Cardiac muscle cell (in vitro differentiated cells and primary cell): ENCODE results near the gene CEP89. TPM values are rescaled to one million over a fixed set of nuclear protein-coding genes. Genes with fewer than 3 reads are reported as not detected.
"Not testable (repeated sequence)": the region's sequence is repeated elsewhere in the genome, so short reads cannot be mapped to it uniquely, and the experiment has no call there.

ENCODE experiments used
- DNase-seq, 2 donors: peaks; one replicate each; pipeline versions ENCODE4 v3.0.0 to v3.0.0-alpha.2; 2010 to 2017; ENCODE audit warnings: low read depth in 1 of 2, low spot score in 1 of 2
- H3K27ac ChIP-seq: fragments of 200-600 bp; sonication (generic); 2 replicates; pipeline ENCODE4 v1.5.1; 2016
- H3K27me3 ChIP-seq: fragments of 200-600 bp; sonication (generic); 2 replicates; pipeline ENCODE4 v1.6.0; 2016; ENCODE audit warnings: control low read depth
- H3K36me3 ChIP-seq: fragments of 200-600 bp; sonication (generic); 2 replicates; pipeline ENCODE4 v1.5.1; 2016; ENCODE audit warnings: control low read depth
- H3K4me1 ChIP-seq: fragments of 200-600 bp; sonication (generic); 2 replicates; pipeline ENCODE4 v1.8.1; 2017; ENCODE audit warnings: low read depth, mild to moderate bottlenecking, mixed run types
- H3K4me3 ChIP-seq: fragments of 200-600 bp; sonication (generic); 2 replicates; pipeline ENCODE4 v1.5.1; 2016; ENCODE audit warnings: mild to moderate bottlenecking
- H3K9me3 ChIP-seq: fragments of 200-600 bp; sonication (generic); 2 replicates; pipeline ENCODE4 v1.5.1; 2017; ENCODE audit warnings: low read depth, mild to moderate bottlenecking, control low read depth
- polyA plus RNA-seq: library from polyadenylated mRNA; unstranded; fragments of >200 nt; fragmentation: Nextera tagmentation; extraction: Ambion mirVana; gene quantifications from 2 replicates; pipeline ENCODE4 v1.2.1, GENCODE V29; 2016
- total RNA-seq: library from RNA; depleted of rRNA; stranded (reverse); fragments of >200 nt; gene quantifications from 2 replicates; pipeline ENCODE4 v1.2.3, GENCODE V29; 2016
- TF ChIP-seq, protein P1 (sequence below): IDR thresholded peaks from 2 replicates; pipeline ENCODE4 v1.5.1; 2012; ENCODE audit warnings: low read depth, mild to moderate bottlenecking, low read length

Gene CEP89
- total and polyA plus RNA-seq, 2 experiments from 2014 or later, result 19.4 to 20.0 TPM

DNA sequence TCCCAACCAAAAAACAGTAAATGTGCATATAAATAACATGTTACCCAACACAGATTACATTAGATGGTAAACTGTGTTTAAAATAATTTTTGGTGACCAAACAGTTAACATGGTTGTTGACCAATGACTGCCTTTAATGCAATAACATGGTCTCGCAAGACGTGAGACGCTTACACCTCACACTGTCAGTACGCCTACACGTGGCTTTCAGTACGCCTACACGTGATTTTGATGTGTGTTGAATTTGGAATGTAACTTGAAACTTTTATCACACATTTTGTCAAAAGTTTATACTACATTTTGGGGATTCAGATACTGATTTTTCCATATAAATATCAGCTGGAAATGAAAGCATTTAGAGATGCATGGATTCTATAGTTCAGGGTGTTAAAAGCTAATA, 134.2 kb downstream of the CEP89 start:
- H3K27ac ChIP-seq, result no peak overlapping the region
- no peaks in the 10 kb centered on the region for H3K36me3 ChIP-seq
- DNase-seq, result no peak
- H3K4me1 ChIP-seq, result no peaks in the 10 kb centered on the region
- TF ChIP-seq, protein P1, sequence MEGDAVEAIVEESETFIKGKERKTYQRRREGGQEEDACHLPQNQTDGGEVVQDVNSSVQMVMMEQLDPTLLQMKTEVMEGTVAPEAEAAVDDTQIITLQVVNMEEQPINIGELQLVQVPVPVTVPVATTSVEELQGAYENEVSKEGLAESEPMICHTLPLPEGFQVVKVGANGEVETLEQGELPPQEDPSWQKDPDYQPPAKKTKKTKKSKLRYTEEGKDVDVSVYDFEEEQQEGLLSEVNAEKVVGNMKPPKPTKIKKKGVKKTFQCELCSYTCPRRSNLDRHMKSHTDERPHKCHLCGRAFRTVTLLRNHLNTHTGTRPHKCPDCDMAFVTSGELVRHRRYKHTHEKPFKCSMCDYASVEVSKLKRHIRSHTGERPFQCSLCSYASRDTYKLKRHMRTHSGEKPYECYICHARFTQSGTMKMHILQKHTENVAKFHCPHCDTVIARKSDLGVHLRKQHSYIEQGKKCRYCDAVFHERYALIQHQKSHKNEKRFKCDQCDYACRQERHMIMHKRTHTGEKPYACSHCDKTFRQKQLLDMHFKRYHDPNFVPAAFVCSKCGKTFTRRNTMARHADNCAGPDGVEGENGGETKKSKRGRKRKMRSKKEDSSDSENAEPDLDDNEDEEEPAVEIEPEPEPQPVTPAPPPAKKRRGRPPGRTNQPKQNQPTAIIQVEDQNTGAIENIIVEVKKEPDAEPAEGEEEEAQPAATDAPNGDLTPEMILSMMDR, result no peak
- H3K4me3 ChIP-seq, result no peak overlapping the region
- H3K9me3 ChIP-seq, result no peaks in the 10 kb centered on the region
- H3K27me3 ChIP-seq, result no peaks in the 10 kb centered on the region

DNA sequence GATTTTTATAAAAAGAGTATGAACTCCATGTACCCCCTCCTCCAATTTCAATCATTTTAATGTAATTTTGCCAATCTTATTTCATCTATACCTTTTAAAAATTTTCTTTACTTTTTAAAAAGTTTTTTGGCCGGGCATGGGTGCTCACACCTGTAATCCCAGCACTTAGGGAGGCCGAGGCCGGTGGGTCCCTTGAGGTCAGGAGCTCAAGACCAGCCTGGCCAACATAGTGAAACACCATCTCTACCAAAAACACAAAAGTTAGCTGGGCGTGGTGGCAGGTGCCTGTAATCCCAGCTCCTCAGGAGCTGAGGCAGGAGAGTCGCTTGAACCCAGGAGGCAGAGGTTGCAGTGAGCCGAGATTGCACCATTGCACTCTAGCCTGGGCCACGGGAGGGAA, 138.4 kb downstream of the CEP89 start:
- H3K4me1 ChIP-seq, H3K9me3 ChIP-seq, H3K27ac ChIP-seq, H3K36me3 ChIP-seq, H3K4me3 ChIP-seq, H3K27me3 ChIP-seq, DNase-seq: not testable (repeated sequence)

DNA sequence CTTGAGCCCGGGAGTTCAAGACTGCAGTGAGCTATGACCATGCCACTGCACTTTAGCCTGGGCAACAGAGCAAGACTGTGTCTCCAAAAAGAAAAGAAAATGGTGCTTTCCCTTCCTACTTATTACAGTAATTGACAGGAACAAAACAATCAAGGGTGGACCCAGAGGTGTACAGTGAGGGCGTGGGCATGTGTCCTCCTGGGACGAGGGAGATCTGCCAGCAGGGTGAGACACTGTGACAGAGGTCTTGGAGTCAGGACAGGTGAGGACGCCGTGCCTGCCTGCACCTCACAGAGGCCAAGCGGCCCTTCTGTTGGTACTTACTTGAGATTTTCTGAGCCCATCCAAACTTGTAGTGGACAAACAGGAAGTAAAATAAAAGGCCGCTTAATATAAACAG, 138.9 kb downstream of the CEP89 start:
- not testable (repeated sequence) for H3K27me3 ChIP-seq, H3K4me1 ChIP-seq, H3K4me3 ChIP-seq, H3K9me3 ChIP-seq, H3K27ac ChIP-seq, DNase-seq, H3K36me3 ChIP-seq

DNA sequence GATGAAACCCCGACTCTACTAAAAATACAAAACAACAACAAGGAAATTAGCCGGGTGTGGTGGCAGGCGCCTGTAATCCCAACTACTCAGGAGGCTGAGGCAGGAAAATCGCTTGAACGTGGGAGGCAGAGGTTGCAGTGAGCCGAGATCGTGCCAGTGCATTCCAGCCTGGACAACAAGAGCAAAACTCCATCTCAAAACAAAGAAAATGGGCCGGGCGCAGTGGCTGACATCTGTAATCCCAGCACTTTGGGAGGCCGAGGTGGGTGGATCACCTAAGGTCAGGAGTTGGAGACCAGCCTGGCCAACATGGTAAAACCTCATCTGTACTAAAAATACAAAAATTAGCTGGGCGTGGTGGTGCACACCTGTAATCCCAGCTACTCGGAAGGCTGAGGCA, 139.7 kb downstream of the CEP89 start:
- H3K27me3 ChIP-seq, H3K36me3 ChIP-seq, H3K4me1 ChIP-seq, H3K27ac ChIP-seq, H3K9me3 ChIP-seq, H3K4me3 ChIP-seq, DNase-seq: not testable (repeated sequence)

- H3K36me3 ChIP-seq, result no peaks in the 10 kb centered on the region
- H3K4me3 ChIP-seq, result no peak overlapping the region
- no peak for DNase-seq
- H3K9me3 ChIP-seq, result no peaks in the 10 kb centered on the region
- H3K4me1 ChIP-seq, result no peaks in the 10 kb centered on the region
- no peaks in the 10 kb centered on the region for H3K27me3 ChIP-seq
- no peak overlapping the region for H3K27ac ChIP-seq
- TF ChIP-seq, protein P1, result no peak
Measured at GRCh38 chr19:32831611-32832010, 140.1 kb downstream of the CEP89 start.

GRCh38 chr19:32830231-32831014, 141.3 kb downstream of the CEP89 start:
- TF ChIP-seq, protein P1, result no peak
- H3K36me3 ChIP-seq, result no peaks in the 10 kb centered on the region
- H3K9me3 ChIP-seq, result no peaks in the 10 kb centered on the region
- no peak overlapping the region for H3K27ac ChIP-seq
- DNase-seq, result peak in 1 of 2 donors; percentile 17
- no peak overlapping the region for H3K4me3 ChIP-seq
- no peaks in the 10 kb centered on the region for H3K4me1 ChIP-seq
- H3K27me3 ChIP-seq, result no peaks in the 10 kb centered on the region

- Histone ChIP-seq H3K9me3 (no peaks in the 10 kb centered on the region), H3K36me3 (no peaks in the 10 kb centered on the region), H3K27ac (no peak overlapping the region), H3K4me1 (peaks cover 4% of the 10 kb centered on the region), H3K27me3 (no peaks in the 10 kb centered on the region), H3K4me3 (no peak overlapping the region)
- DNase-seq, result no peak
- TF ChIP-seq, protein P1, result no peak
Measured at GRCh38 chr19:32829345-32829896, 142.3 kb downstream of the CEP89 start.
